ENCODE measurements around the gene CSHL1. TPM values are rescaled to one million over a fixed set of nuclear protein-coding genes. Genes with fewer than 3 reads are reported as not detected.

The CSHL1 gene
- total and polyA plus RNA-seq, 2 experiments from 2014 or later = 0.44 TPM; not detected in 1

- Histone ChIP-seq H3K9me2 (ENCODE audit: insufficient read depth) (no peaks in the 10 kb centered on the region), H3K27ac (ENCODE audit: low read depth) (no peak within 1 kb of the TSS), H3K4me3 (no peak within 1 kb of the TSS), H2AFZ (peak within 1 kb of the TSS; percentile 84), H3K79me2 (replicated peaks; ENCODE audit: insufficient read depth) (no peaks in the 10 kb centered on the region), H4K20me1 (replicated peaks; ENCODE audit: insufficient read depth) (no peaks in the 10 kb centered on the region), H3F3A (replicated peaks; ENCODE audit: low read depth) (no peaks in the 10 kb centered on the region), H3K4me2 (peak within 1 kb of the TSS; percentile 64; the same call in 1 of the 2 replicates), H3K27me3 (ENCODE audit: insufficient read depth) (no peaks in the 10 kb centered on the region), H3K36me3 (ENCODE audit: insufficient read depth) (no peaks in the 10 kb centered on the region), H3K4me1 (ENCODE audit: insufficient read depth) (peaks cover 14% of the 10 kb centered on the region; the same call in 1 of the 2 replicates)
- no peak within 1 kb of the TSS; the same call in 2 of the 3 replicates for H3K4me3 Mint-ChIP-seq
- no peaks in the 10 kb centered on the region for H3K36me3 Mint-ChIP-seq (ENCODE audit: low read depth)
- DNase-seq (ENCODE audit: low spot score) (no peak), ATAC-seq (peak; percentile 12)
- TF ChIP-seq ZNF331 (CRISPR knock-in tag; IDR thresholded peaks at IDR 0.05; ENCODE audit: low read depth) (no peak), CREB1 (CRISPR knock-in tag; IDR thresholded peaks at IDR 0.05; ENCODE audit: low read depth) (no peak), REST (IDR thresholded peaks at IDR 0.05; ENCODE audit: unreplicated experiment) (no peak), EZH2 (IDR thresholded peaks at IDR 0.05; ENCODE audit: low read depth, unreplicated experiment) (no peak), POLR2AphosphoS5 (IDR thresholded peaks at IDR 0.05; ENCODE audit: low read depth) (no peak), ETS1 (IDR thresholded peaks at IDR 0.05) (no peak), EZH2phosphoT487 (IDR thresholded peaks at IDR 0.05; ENCODE audit: unreplicated experiment) (no peak), NANOG (IDR thresholded peaks at IDR 0.05; ENCODE audit: borderline replicate concordance) (no peak), JUNB (IDR thresholded peaks at IDR 0.05; ENCODE audit: unreplicated experiment) (no peak), ZNF462 (CRISPR knock-in tag; IDR thresholded peaks at IDR 0.05) (no peak), STAT1 (IDR thresholded peaks at IDR 0.05; ENCODE audit: unreplicated experiment) (no peak), ZNF114 (CRISPR knock-in tag; IDR thresholded peaks at IDR 0.05) (no peak), CTCF (conservative IDR thresholded peaks at IDR 0.05; ENCODE audit: low read depth in 2 of 2) (no peak)
- H3K27me3 Mint-ChIP-seq (ENCODE audit: insufficient read depth, low read depth, poor library complexity) = peaks cover 8% of the 10 kb centered on the region
- no peaks in the 10 kb centered on the region for H3K9me3 Mint-ChIP-seq
- peaks cover 13% of the 10 kb centered on the region for H3K4me1 Mint-ChIP-seq
- no peak within 1 kb of the TSS for H3K27ac Mint-ChIP-seq
Measured at GRCh38 chr17:63931981-63932561, 21.0 kb upstream of the CSHL1 start, which contains the start of gene CD79B. Gene CD79B (minus strand): TSS chr17:63932331. CDS start chr17:63932261, 70 bp downstream.
